Measurements from ENCODE around the gene CASZ1. TPM values are rescaled to one million over a fixed set of nuclear protein-coding genes. Genes with fewer than 3 reads are reported as not detected.

The CASZ1 gene
- total RNA-seq, 4 donors from 2014 or later, result 5.2 to 38.5 (median 18.7) TPM

DNA sequence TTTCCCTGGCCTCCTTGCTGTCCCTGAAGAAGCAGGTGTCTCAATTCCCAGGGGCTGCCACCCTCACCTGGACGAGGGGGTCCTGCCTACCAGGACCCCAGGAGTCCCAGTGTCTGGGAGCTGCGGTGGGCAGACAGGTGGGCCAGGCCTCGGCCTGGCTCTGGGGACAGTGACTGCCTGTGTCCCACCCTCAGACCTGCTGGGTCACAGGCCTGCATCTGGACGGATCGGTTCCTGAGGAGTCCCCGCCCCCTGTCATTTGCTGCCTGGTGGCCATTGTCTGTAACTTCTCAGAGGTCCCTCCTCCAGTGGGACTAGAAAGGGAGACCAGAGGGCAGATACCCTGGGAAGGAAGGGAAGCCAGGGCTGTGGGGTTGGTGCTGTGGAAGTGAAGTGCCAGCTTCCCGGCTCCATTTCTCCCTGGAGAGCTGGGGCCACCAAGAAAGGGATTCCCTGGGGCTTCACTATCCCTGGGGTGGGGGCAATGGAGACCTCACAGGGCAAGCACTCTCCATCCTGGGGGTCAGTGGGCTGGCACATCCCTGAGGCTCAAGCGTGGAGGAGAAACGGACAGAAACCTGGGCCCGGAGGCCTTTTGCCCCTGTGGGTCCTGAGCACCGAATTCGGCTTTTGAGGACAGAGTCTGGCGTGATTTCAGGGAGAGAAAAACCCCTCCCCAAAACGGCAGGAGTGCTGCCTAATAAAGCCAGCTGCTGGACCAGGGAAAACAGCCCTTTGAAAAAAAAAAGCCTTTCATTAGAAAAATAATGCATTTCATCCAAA, 164.4 kb downstream of the CASZ1 start:
- WGBS, 2 donors, result 86 to 87% methylated on average over 13 to 14 of the region's 14 CpGs
- H3K9me3 ChIP-seq, result no peaks in the 10 kb centered on the region
- no peaks in the 10 kb centered on the region for H3K36me3 ChIP-seq
- intact Hi-C loops (cut with DNase I), result no loop called here
- no peak for DNase-seq
- no peak overlapping the region for H3K4me3 ChIP-seq (replicated peaks in 1 of 3)
- H3K27me3 ChIP-seq, result no peaks in the 10 kb centered on the region
- H3K27ac ChIP-seq, result no peak overlapping the region
- H3K4me1 ChIP-seq, result peaks cover 24 to 35% of the 10 kb centered on the region in 2 donors
- TF ChIP-seq, protein P1, sequence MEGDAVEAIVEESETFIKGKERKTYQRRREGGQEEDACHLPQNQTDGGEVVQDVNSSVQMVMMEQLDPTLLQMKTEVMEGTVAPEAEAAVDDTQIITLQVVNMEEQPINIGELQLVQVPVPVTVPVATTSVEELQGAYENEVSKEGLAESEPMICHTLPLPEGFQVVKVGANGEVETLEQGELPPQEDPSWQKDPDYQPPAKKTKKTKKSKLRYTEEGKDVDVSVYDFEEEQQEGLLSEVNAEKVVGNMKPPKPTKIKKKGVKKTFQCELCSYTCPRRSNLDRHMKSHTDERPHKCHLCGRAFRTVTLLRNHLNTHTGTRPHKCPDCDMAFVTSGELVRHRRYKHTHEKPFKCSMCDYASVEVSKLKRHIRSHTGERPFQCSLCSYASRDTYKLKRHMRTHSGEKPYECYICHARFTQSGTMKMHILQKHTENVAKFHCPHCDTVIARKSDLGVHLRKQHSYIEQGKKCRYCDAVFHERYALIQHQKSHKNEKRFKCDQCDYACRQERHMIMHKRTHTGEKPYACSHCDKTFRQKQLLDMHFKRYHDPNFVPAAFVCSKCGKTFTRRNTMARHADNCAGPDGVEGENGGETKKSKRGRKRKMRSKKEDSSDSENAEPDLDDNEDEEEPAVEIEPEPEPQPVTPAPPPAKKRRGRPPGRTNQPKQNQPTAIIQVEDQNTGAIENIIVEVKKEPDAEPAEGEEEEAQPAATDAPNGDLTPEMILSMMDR (IDR thresholded peaks at IDR 0.05), result no peak
- TF ChIP-seq POLR2A (IDR thresholded peaks at IDR 0.05), result no peak

DNA sequence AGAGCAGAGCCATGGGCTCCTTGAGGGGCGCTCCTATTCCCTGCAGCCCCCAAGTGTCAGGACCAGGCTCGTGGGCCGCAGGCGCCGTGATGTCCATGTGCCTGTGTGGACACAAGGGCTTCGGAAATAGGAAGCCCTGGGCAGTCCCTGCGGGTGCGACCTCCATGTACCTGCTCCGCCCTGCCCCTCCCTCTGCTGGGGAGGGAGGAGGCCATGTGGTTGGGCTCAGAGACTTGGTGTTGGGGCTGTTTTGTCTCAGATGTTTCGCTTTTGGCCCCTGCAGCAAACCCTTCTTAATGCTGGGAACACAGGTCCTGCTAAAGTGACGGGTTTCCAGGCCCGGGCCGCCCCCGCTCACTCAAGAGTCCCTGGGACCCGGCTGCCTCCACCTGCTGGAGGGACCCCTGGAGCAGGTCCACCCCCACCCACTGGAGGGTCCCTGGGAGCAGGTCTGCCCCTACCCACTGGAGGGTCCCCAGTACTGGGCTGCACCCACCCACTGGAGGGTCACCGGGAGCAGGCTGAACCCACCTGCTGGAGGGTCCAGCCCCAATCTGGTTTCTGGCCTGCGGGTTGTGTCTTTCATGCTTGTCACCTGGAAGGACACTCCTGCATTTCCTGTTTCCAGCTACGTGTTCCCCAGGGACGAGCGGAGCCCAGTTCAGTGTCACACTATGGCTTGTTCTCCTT, 165.2 kb downstream of the CASZ1 start:
- no peak for DNase-seq
- no peak for TF ChIP-seq POLR2A (IDR thresholded peaks at IDR 0.05)
- TF ChIP-seq, protein P1 (IDR thresholded peaks at IDR 0.05), result no peak
- H3K27ac ChIP-seq, result no peak overlapping the region
- peaks cover 26 to 41% of the 10 kb centered on the region in 2 donors for H3K4me1 ChIP-seq
- intact Hi-C loops (cut with DNase I), result no loop called here
- H3K9me3 ChIP-seq, result no peaks in the 10 kb centered on the region
- H3K36me3 ChIP-seq, result no peaks in the 10 kb centered on the region
- H3K27me3 ChIP-seq, result no peaks in the 10 kb centered on the region
- H3K4me3 ChIP-seq (replicated peaks in 1 of 3), result no peak overlapping the region
- 89 to 100% methylated on average over 6 to 14 of the region's 20 CpGs for WGBS, 2 donors

DNA sequence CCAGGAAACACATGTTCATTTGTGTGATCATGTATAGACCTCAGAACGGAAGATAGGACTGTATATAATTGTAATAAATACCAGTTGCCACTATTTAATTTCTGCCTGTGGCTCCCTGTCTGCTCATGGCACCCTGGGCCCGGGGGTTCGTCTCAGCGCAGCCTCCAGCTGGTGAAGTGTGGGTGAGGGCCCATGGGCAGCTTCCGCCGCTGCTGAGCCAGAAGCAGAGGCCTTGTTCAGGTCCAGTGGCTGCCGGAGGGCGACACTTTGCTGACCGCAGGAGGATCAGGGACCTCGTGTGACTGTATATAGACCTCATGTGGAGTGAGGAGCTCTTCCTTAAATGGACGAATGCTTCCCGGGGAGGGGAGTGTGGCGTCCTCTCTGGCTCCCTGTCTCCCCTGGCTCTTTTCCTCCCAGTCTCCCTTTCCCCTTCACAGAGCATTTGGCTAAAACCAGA, 165.8 kb downstream of the CASZ1 start:
- 87 to 90% methylated on average over 12 to 13 of the region's 13 CpGs for WGBS, 2 donors
- DNase-seq, result no peak
- H3K27me3 ChIP-seq, result no peaks in the 10 kb centered on the region
- TF ChIP-seq POLR2A (IDR thresholded peaks at IDR 0.05), result no peak
- TF ChIP-seq, protein P1 (IDR thresholded peaks at IDR 0.05), result no peak
- no peak overlapping the region for H3K27ac ChIP-seq
- no peaks in the 10 kb centered on the region for H3K9me3 ChIP-seq
- intact Hi-C loops (cut with DNase I), result no loop called here
- no peak overlapping the region for H3K4me3 ChIP-seq (replicated peaks in 1 of 3)
- H3K36me3 ChIP-seq, result no peaks in the 10 kb centered on the region
- peaks cover 28 to 47% of the 10 kb centered on the region in 2 donors for H3K4me1 ChIP-seq

DNA sequence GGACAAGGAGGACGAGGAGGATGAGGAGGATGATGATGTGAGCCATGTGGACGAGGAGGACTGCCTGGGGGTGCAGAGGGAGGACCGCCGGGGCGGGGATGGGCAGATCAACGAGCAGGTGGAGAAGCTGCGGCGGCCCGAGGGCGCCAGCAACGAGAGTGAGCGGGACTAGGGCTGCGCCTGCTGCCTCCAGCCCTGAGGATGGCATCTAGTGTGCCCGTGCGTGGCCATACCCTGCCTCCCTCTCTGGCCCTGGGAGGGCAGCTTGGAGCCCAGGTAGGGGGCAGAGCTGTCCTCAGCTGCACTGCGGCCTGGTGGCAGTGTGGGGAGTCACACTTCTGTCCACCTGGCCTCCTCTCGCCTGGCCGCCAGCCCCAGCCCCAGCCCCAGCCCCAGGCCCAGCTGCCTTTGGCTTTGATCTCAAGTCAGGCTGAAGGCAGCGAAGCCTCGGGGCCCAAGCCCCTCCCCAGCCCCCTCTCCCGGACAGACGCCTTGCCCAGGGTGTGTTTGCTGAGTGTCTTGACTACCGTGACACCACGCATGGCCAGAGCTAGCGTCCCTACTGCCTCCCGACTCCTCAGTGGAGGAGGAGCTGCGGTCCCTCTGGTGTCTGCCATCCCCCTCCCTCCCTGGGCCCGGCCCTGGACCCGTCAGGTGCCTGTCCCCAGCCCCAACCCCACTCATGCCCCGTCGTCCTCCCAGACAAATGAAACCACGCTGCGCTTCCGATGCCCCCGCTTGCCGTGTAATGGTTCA, 166.5 kb downstream of the CASZ1 start:
- 95 to 97% methylated on average over 34 of the region's 36 CpGs for WGBS, 2 donors
- peaks cover 35 to 53% of the 10 kb centered on the region in 2 donors for H3K4me1 ChIP-seq
- H3K9me3 ChIP-seq, result no peaks in the 10 kb centered on the region
- no peak for DNase-seq
- no peak overlapping the region for H3K4me3 ChIP-seq (replicated peaks in 1 of 3)
- H3K27ac ChIP-seq, result no peak overlapping the region
- H3K36me3 ChIP-seq, result no peaks in the 10 kb centered on the region
- TF ChIP-seq, protein P1 (IDR thresholded peaks at IDR 0.05), result no peak
- TF ChIP-seq POLR2A (IDR thresholded peaks at IDR 0.05), result no peak
- H3K27me3 ChIP-seq, result no peaks in the 10 kb centered on the region
- intact Hi-C loops (cut with DNase I), result no loop called here

Data from thyroid gland (tissue), 4 donors.